HG02938 (cell line): Measurements from ENCODE around the gene GSTM4.
"Not testable (repeated sequence)": the region's sequence is repeated elsewhere in the genome, so short reads cannot be mapped to it uniquely, and the experiment has no call there.

Experiments used
- ATAC-seq: cut with Tn5 transposase; IDR thresholded peaks from one replicate; pipeline ENCODE4 v1.9.1; 2021; ENCODE audit warnings: mild to moderate bottlenecking, moderate library complexity; ENCODE audit not compliant: unreplicated experiment

Gene GSTM4

DNA sequence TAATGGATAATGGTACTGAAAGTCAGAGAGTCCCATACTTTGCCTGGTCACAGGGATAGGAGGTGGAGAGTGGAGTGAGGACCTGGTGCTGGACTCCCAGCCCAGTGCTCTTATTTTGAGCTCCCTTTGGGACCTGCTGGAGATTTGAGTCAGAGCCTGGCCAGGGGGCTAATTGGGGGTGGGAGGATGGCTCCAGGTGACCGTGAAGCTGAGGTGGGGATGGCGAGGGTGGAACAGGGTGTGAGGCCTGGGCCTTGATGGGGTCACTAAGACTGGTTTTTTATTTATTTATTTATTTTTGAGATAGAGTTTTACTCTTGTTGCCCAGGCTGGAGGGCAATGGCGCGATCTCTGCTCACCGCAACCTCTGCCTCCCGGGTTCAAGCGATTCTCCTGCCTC is 18.5 kb upstream of the GSTM4 start:
- ATAC-seq, result no peak

DNA sequence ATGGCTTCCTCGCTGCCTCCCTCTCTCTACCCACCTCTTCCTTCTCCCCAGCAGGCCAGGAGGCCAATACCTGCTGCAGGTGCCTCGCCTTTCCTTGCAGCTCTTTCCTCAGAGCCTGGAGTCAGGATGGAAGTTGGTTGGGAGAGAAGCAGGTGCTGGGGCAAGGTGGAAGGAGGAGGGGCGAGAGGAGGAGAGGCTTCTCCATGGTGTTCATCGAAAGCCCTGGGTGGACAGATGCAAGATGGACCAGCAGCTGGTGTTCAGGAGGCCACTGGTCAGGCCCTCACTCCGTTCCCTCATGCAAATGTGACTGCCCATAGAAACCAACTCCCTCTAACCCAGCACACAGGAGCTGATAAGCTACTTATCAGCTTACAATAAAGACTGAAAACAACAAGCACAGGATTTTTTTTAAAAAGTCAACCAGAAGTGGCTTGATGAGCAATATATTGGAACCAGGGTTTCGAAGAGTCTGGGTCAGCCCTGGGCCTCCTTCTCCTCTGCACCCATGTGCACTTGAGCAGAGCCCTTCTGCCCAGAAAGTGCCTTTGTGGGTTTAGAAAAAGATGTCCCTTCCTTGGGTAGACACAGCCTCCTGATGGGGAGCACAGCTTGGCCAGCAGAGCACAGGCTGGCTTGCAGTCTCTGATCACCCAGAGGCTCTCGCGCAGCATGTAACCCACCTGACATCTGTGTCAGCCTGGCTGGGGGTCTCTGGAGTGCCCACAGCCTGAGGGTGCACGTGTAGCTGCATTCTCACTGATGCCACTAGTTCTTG is 16.6 kb upstream of the GSTM4 start:
- no peak for ATAC-seq

DNA sequence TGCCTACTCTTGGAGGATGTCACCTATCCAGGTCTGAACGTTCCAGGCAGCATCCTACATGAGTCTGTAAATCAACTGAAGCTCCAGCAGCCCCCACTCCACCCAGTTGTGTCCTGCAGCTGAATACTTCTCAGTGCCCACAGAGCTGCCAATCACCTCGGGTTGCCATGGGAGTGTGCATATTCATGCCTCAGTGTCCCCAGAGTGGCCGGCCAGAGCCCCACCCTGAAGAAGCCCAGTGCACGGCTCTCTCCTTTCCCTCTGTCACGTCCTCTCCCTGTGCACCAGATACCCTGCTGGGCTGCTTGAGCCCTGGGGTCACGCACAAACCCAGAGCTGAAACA is 16.1 kb upstream of the GSTM4 start:
- ATAC-seq, result no peak

DNA sequence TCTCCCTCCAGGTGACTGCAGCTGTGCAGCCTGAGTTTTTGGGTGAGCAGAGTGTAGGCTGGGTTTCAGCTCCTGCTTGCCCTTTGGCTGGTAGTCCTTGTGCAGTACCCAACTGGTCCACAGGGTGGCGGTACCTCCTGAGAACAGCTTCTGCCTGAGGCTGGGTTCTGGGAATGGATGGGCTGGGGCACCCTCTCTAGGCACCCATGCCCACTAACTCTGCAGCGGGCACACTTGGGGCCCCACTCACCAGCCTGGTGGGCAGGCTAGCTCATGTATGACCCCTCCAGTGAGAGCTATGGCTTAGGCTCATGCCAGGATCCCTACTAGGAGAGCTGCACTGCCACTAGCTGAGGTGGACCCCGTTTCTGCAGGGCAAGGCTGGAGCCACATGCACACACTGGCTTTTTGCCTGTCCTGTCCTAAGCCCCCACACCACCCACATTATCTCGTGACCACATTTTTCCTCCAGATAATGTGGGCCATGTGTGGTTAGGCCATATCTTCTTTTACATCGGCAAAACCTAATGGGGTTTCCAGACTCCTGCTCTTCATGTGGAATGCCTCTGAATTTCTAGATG is 15.5 kb upstream of the GSTM4 start:
- peak; percentile 56 for ATAC-seq

DNA sequence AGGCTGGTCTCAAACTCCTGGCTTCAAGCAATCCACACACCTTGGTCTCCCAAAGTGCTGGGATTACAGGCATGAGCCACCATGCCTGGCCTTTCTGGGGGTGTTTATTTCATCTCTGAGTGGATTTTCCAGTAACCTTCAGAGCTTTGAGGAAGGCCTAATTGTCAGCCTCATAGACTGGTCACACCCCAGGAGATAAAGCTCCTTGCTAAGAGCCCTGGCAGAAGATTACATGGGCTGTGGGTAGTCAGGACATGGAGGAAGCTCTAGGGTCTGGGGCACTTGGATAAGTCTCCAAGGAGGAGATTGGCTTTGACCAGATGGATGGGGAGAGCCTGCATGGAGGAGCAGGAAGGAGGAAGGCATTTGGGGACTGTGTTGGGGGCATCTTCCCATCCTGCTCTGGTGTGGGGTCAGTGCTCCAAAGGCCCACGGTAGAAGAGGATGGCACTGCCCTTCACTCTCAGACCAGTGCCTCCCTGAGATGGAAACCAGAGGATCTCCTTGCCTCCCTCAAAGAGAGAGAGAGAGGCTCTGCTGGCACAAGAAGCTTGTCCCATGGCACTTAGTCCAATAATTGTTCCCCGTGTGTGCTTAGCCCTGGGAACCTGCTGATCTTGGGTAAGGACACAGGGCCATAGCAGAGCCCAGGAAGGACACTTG is 14.7 kb upstream of the GSTM4 start:
- no peak for ATAC-seq

DNA sequence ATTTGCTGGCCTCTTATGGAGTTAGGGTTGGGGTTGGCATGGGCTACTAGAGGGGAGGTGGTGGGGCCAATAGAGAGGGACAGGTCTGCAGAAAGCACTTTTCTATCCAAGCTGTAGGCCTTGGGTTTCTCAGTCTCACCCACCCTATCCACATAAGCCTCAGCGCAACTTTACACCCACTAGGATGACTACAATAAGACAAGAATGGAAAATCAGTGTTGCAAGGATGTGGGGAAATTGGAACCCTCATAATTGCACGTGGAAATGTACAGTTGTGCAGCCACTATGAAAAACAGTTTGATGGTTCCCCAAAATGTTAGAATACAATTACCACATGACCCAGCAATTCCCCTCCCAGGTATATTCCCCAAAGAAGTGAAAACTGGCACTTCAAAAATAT is 14.0 kb upstream of the GSTM4 start:
- ATAC-seq, result no peak

DNA sequence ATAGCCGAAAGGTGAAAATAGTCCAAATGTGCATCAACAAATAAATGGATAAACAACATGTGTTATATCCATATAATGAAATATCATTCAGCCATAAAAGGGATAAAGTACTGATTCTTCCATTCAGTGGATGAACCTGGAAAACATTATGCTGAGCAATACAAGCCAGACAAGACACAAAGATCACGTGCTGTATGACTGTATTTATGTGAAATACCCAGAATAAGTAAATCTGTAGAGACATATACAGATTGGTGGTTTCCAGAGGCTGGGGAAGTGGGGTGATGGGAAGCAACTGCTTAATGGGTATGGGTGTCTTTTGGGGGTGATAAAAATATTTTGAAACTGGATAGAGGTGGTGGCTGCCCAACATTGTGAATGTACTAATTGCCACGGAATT is 13.3 kb upstream of the GSTM4 start:
- ATAC-seq, result no peak

DNA sequence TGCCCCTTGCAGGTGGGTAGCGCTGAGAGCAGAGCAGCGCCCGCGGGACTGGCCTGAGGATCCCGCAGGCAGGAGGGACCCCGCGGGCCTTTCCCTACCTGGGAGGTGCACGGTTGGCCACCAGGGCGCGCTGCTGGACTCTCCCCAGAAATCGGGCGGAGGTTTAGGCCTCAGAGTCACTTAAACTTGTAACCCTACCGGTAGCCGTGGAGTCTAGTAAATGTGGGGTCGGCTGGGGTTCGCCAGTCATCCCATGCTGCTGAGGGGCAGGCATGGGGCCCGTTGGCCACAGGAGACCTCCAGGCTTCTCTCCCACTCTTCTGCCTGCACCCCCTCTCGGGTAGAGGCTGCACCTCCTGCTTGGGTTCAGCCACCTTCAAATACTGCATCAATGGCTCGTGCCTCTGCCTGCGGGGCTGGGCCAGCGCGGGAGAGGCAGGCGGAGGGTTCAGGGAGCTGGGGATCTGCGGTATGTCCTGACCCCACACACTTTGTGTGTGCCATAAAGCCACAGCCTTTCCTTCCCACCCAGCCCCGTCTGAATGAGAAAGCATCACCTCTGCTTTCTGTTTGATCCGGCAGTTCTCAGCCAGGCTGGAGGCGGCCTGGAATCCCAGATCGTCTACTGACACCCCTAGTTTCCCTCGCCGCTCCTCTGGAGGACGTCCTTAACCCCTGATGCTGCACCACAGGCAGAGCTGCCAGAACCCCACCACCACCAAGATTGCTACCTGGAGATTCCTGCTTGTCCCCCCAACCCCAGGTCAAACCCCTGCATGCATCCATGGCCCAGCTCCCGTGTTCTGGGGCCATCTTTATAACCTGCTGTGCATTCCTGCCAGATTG is 12.3 kb upstream of the GSTM4 start:
- ATAC-seq, result peak; percentile 78

DNA sequence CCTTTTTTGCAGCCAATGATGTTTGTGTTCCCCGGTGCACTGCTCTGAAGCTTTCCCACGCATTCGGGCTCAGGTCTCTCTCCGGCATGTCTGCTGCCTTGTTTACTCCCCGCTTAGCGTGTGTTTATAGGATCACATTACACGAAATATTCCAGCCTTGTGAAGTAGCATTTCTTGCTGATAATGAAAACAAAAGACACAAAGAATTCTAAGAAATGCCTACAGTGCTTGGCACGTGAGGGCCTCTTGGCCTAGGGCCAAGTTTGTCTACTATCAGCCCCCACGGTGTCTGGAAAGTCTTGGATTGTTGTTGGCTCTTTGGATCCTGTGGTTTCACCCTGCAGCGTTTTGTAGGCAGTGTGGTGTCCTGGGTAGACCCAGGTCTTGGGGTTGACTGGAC is 11.2 kb upstream of the GSTM4 start:
- no peak for ATAC-seq

DNA sequence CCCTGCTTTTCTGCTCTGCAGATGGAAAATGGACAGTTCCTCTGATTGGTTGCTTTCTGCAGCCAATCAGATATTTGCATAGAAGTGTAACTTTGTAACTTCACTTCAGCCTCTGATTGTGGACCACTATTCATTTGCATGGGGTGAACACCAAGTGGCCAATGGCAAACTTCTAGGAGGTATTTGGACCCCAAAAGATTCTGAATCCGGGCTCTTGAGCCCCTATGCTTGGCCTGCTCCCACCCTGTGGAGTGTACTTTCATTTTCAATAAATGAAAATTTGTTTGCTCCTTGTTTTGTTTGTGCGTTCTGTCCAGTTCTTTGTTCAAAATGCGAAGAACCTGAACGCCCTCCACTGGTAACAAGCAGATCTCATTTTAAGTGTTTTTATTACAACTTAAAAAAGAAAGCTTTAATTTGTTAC is 6.4 kb upstream of the GSTM4 start:
- ATAC-seq, result no peak

DNA sequence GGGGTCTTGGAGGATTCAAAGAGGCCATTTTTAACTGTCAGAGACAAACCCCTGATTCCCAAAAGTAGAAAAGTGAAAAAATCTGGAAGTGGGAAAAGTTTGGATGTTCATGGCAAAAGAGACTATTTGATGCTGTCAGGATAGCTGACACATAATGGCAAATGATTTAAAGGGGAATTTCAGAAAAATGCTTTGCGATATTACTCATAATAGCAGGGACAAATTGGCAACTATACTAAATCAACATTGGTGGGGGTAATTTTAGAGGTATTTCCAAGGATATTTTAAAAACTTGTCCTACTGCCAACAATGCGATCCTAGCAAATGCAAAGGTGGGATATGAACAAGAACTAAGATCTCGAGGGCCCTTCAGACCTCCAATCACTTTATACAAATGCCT is 5.3 kb upstream of the GSTM4 start:
- ATAC-seq, result no peak

DNA sequence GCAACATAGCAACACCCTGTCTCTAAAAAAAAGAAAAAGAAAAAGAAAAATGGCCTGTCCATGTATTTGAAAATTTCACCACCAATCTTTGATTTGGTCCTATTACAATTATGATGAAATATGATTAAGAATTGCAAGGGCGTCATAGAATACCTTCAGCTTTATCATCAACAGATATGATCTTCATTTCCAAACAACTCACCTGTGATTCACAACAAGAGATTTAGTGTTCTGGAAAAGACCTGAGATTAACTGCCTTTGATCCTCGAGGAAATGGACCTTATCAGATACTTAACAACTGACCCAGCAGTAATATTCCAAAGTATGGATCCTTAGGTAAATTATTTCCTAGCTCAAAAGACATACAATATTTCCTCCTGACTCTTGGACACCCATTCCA is 3.5 kb upstream of the GSTM4 start:
- ATAC-seq, result no peak

DNA sequence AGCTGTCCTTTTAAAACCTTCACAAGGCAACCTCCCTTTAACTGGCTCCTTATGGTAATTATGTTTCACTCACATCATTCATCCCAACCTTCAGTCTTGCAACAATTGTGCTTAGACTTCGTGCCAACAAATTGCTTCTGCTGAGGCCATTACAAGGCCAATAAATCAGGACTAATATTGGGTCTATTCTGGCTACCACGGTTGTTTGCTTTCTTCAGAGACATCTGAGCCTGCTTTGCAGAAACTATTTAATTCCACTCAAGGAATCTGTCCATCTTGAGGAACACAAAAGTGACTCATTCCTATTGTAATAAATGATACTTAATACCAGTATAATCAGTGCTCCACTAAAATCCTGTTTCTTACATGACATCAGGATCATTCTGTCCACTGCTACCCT is 2.6 kb upstream of the GSTM4 start:
- no peak for ATAC-seq

DNA sequence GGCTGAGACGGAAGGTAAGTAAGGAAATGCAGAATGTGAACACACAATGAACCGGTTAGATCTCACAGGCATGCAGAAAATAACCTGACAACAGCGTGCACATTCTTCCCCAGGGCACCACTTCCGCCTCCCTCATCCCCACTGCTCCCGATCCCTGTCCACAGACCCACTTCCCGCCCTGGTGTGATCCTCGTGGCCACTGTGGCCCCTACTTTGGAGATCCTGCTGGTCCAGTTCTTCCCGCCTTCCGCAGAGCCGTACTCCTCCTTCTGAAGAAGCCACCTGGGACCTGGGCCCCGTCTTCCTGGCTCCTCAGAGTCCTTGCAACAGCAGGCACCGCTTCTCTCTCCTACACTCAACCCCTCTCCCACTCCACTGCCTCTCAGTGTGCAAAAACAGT is 1.4 kb upstream of the GSTM4 start:
- no peak for ATAC-seq

DNA sequence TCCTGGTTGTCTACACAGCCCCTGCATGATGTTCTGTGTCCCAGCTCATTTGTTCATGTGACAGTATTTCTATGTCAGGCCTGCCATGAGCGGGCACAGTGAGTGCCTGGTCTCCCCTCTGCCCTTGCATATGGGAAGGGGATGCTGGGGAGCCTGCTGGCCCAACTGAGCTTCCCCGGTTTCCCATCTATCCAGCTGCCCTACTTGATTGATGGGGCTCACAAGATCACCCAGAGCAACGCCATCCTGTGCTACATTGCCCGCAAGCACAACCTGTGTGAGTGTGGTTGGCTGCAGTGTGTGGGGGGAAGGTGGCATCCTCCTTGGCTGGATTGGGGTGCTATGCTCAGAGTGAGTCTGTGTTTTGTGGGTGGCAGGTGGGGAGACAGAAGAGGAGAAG is 1.5 kb downstream of the GSTM4 start:
- no peak for ATAC-seq

DNA sequence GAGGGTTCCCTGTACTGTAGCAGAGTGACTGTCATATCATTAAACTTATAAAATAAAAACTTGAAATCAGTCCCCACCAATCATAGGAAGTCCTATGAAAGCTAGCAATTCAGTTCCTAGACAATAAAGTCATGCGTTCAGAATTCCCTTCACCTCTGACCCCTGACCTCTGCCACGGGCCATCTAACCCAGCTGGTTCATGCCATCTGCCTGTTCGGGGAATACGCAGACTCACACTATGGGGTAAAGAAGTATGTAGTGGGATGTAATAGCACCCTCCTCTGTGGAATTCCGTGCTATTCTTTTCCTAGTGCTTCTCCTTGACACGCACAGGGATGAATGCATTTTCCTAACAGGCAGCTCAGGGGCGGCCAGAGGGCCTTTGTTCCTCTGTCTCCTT is 2.1 kb downstream of the GSTM4 start:
- ATAC-seq, result no peak

DNA sequence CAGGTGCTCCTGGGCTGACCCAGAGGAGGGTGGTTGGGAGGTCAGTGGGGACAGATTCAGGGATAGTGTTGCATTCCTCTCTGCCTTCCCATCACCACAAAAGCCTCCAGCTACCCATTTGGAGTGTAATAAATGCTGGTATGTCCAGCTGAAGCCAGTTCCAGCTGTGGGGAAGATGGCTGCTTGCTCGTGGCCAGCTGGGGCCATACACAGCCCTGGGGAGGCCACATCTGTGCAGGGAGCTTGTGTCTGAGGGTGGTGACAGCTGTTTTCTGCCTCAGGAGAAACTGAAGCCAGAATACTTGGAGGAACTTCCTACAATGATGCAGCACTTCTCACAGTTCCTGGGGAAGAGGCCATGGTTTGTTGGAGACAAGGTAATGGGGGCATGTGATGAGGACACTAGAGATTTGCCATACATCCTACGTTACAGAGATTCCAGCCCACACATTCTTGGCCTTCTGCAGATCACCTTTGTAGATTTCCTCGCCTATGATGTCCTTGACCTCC is 2.7 kb downstream of the GSTM4 start:
- ATAC-seq, result no peak

DNA sequence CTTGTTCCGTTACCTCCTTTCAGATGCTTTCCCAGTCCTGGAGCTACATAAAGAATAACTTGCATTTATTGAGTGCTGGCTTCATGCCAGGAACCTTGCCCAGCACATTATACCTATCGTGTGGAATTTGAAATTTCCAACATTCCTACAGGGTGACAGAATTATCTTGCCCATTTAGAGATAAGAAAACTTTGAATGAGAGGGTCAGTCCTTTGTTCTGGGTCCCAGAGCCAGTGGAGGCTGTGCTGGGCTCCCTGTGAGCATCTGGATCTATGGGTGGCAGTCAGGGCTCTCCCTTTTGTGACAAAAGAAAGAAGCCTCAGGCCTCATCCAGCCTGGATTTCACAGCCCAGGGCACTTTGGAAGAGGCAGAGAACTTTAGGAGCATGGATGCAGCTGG is 3.2 kb downstream of the GSTM4 start:
- ATAC-seq, result no peak

DNA sequence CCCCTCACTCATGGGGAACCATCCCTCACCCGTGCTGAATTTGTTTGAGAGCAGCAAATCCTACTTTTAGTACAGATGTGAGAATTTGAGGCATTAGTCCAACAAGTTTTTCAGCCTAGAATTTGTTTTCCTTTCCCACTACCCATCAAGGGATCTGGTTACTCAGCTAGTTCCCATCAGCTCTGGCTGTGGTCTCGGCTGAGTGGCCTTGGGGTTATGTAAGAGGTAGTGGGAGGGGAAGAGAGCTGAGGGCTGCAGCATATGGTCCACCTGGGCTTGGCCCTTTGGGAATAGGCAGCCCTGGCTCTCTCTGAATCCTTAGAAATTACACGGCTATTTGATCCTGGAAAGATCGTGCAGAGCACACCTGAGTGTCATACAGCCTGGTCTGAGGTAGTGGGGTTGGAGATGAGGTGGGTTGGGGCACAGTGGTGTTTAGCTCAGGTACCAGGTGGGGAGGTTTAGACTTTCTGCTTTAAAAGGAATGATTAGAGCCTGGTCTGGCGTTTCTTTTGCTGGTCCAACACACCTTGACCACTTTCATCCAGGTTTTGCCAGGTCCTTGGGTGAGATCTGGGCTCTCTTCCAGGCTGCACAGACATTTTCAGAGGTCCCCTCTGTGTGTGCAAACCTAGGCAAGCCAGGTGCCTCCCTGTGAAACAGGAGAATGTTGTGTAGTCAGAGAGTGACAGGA is 4.2 kb downstream of the GSTM4 start:
- no peak for ATAC-seq

DNA sequence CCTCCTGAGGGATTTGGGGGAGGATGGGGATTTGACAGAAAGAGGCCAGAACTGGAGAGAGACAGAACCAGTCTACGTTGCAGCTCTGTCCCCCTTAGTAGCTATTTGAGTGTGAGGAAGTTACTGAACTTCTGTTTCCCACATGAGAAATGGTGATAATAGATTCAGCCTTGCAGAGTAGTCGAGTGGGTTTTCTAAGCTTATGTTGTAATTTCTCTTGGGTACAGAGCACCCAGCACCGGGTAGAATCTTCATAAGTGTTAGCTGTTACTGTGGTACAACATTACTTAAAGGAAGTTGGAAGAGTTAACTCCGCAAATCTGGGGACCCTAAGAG is 4.8 kb downstream of the GSTM4 start:
- ATAC-seq, result not testable (repeated sequence)

DNA sequence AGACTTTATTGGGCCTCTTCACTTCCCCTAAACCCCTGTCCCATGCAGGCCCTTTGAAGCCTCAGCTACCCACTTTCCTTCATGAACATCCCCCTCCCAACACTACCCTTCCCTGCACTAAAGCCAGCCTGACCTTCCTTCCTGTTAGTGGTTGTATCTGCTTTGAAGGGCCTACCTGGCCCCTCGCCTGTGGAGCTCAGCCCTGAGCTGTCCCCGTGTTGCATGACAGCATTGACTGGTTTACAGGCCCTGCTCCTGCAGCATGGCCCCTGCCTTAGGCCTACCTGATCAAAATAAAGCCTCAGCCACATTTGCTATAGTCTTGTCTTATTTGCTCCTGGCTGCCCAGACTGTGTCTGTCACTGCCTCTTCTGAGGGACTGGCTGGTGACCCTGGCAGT is 5.5 kb downstream of the GSTM4 start:
- ATAC-seq, result no peak
